Measurements from ENCODE around the gene RALGPS1.

Gene RALGPS1

GRCh38 chr9:127186806-127187205, 272.2 kb downstream of the RALGPS1 start:
- H4K20me1 ChIP-seq (ENCODE audit: insufficient read depth, low read length) = no peaks in the 10 kb centered on the region
- H3K36me3 ChIP-seq (replicated peaks; ENCODE audit: low read depth, low read length) = no peaks in the 10 kb centered on the region
- no peaks in the 10 kb centered on the region for H3K27me3 ChIP-seq (ENCODE audit: low read depth, low read length)
- H3K9ac ChIP-seq (ENCODE audit: low read length) = no peak overlapping the region
- H3K4me1 ChIP-seq (ENCODE audit: low read length) = no peaks in the 10 kb centered on the region
- no peak overlapping the region for H3K4me3 ChIP-seq (ENCODE audit: low read length)
- no peaks in the 10 kb centered on the region for H3K79me2 ChIP-seq (ENCODE audit: low read length)
- no peak overlapping the region for H2AFZ ChIP-seq (ENCODE audit: low read depth, low read length)
- no peak overlapping the region for H3K4me2 ChIP-seq (ENCODE audit: low read length)
- TF ChIP-seq CTCF (IDR thresholded peaks at IDR 0.05; ENCODE audit: low read depth, low read length) (no peak), EZH2phosphoT487 (IDR thresholded peaks at IDR 0.05; ENCODE audit: low read depth) (no peak)
- H3K27ac ChIP-seq (ENCODE audit: low read length) = no peak overlapping the region
- H3K9me3 ChIP-seq (ENCODE audit: insufficient read depth, low read length) = no peaks in the 10 kb centered on the region

- no peaks in the 10 kb centered on the region for H3K9me3 ChIP-seq (ENCODE audit: insufficient read depth, low read length)
- no peaks in the 10 kb centered on the region for H3K27me3 ChIP-seq (ENCODE audit: low read depth, low read length)
- no peak overlapping the region for H3K27ac ChIP-seq (ENCODE audit: low read length)
- no peak overlapping the region for H3K9ac ChIP-seq (ENCODE audit: low read length)
- H2AFZ ChIP-seq (ENCODE audit: low read depth, low read length) = no peak overlapping the region
- no peaks in the 10 kb centered on the region for H4K20me1 ChIP-seq (ENCODE audit: insufficient read depth, low read length)
- H3K4me1 ChIP-seq (ENCODE audit: low read length) = no peaks in the 10 kb centered on the region
- H3K36me3 ChIP-seq (replicated peaks; ENCODE audit: low read depth, low read length) = no peaks in the 10 kb centered on the region
- H3K4me3 ChIP-seq (ENCODE audit: low read length) = no peak overlapping the region
- no peak overlapping the region for H3K4me2 ChIP-seq (ENCODE audit: low read length)
- TF ChIP-seq EZH2phosphoT487 (IDR thresholded peaks at IDR 0.05; ENCODE audit: low read depth) = no peak
- TF ChIP-seq CTCF (IDR thresholded peaks at IDR 0.05; ENCODE audit: low read depth, low read length) = no peak
- H3K79me2 ChIP-seq (ENCODE audit: low read length) = no peaks in the 10 kb centered on the region
Measured at GRCh38 chr9:127187231-127187956, 272.8 kb downstream of the RALGPS1 start.

GRCh38 chr9:127188396-127188795, 273.8 kb downstream of the RALGPS1 start:
- H3K36me3 ChIP-seq (replicated peaks; ENCODE audit: low read depth, low read length) = no peaks in the 10 kb centered on the region
- TF ChIP-seq CTCF (IDR thresholded peaks at IDR 0.05; ENCODE audit: low read depth, low read length) (no peak), EZH2phosphoT487 (IDR thresholded peaks at IDR 0.05; ENCODE audit: low read depth) (no peak)
- H3K4me1 ChIP-seq (ENCODE audit: low read length) = no peaks in the 10 kb centered on the region
- no peak overlapping the region for H3K9ac ChIP-seq (ENCODE audit: low read length)
- no peaks in the 10 kb centered on the region for H4K20me1 ChIP-seq (ENCODE audit: insufficient read depth, low read length)
- H3K27ac ChIP-seq (ENCODE audit: low read length) = no peak overlapping the region
- H2AFZ ChIP-seq (ENCODE audit: low read depth, low read length) = no peak overlapping the region
- H3K27me3 ChIP-seq (ENCODE audit: low read depth, low read length) = no peaks in the 10 kb centered on the region
- H3K4me2 ChIP-seq (ENCODE audit: low read length) = no peak overlapping the region
- no peaks in the 10 kb centered on the region for H3K9me3 ChIP-seq (ENCODE audit: insufficient read depth, low read length)
- no peak overlapping the region for H3K4me3 ChIP-seq (ENCODE audit: low read length)
- H3K79me2 ChIP-seq (ENCODE audit: low read length) = no peaks in the 10 kb centered on the region

GRCh38 chr9:127189628-127190027, 275.0 kb downstream of the RALGPS1 start:
- no peaks in the 10 kb centered on the region for H3K27me3 ChIP-seq (ENCODE audit: low read depth, low read length)
- no peaks in the 10 kb centered on the region for H4K20me1 ChIP-seq (ENCODE audit: insufficient read depth, low read length)
- H2AFZ ChIP-seq (ENCODE audit: low read depth, low read length) = no peak overlapping the region
- no peak overlapping the region for H3K9ac ChIP-seq (ENCODE audit: low read length)
- H3K27ac ChIP-seq (ENCODE audit: low read length) = no peak overlapping the region
- H3K4me1 ChIP-seq (ENCODE audit: low read length) = no peaks in the 10 kb centered on the region
- H3K4me3 ChIP-seq (ENCODE audit: low read length) = no peak overlapping the region
- no peaks in the 10 kb centered on the region for H3K36me3 ChIP-seq (replicated peaks; ENCODE audit: low read depth, low read length)
- no peak overlapping the region for H3K4me2 ChIP-seq (ENCODE audit: low read length)
- TF ChIP-seq EZH2phosphoT487 (IDR thresholded peaks at IDR 0.05; ENCODE audit: low read depth) (no peak), CTCF (IDR thresholded peaks at IDR 0.05; ENCODE audit: low read depth, low read length) (no peak)
- no peaks in the 10 kb centered on the region for H3K79me2 ChIP-seq (ENCODE audit: low read length)
- no peaks in the 10 kb centered on the region for H3K9me3 ChIP-seq (ENCODE audit: insufficient read depth, low read length)

All from OCI-LY3 (cell line).